ENCODE measurements around the gene ZNF451.

ZNF451 gene

DNA sequence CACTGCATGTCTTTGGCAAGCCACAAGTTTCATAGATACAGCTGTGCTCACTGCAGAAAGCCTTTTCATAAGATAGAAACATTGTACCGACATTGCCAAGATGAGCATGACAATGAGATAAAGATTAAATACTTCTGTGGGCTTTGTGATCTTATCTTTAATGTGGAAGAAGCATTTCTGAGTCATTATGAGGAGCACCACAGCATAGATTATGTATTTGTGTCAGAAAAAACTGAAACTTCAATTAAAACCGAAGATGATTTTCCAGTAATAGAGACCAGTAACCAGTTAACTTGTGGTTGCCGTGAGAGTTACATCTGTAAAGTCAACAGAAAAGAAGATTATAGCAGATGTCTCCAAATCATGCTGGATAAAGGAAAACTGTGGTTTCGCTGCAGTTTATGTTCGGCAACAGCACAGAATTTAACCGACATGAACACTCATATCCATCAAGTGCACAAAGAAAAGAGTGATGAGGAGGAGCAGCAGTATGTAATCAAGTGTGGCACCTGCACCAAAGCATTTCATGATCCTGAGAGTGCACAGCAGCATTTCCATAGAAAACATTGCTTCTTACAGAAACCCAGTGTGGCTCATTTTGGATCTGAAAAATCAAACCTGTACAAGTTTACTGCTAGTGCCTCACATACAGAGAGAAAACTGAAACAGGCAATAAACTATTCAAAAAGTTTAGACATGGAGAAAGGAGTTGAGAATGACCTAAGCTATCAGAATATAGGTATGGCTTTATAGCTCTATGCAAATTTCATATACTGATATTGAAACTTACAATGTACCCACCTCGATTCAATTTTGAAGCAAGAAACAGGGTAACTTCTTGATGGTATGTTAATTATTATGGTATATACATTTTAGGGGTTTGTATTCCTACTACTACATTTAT, 58.2 kb downstream of the ZNF451 start:
- no peak for DNase-seq

DNA sequence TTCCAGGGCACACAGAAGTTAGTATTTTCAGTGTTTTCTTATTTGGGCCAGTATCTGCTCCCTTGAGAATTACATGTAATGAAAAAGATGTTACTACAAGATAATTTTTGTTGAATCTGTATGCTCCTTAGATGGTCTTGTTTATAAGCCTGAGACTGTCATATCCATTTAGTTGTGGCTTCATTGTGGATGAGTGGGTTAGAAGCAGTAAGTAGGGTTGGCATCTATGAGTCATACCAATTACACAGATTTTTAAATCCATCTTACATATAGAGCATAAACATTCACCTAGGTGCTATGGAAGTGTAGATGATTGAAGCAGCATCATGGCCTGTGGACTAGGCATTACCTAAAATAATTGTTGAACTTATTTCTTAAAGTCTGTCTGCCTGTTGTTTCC, 68.7 kb downstream of the ZNF451 start:
- peak; percentile 48 for DNase-seq

DNA sequence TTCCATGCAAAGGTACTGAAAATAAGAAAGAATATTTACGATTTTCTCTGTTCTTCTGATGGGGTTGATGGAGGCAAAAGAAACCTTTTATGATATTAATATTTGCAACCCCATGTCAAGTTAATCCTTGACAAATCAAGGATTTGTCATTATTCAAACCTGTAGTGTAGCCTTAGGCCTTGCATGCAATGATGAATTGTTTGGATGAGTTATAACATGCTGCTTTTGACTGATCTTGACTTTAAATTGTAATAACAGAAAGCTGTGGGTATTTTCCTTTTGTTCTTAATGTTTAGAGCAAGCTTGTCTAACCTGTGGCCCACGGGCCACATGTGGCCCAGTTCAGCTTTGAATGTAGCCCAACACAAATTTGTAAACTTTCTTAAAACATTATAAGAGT, 69.1 kb downstream of the ZNF451 start:
- DNase-seq: no peak

DNA sequence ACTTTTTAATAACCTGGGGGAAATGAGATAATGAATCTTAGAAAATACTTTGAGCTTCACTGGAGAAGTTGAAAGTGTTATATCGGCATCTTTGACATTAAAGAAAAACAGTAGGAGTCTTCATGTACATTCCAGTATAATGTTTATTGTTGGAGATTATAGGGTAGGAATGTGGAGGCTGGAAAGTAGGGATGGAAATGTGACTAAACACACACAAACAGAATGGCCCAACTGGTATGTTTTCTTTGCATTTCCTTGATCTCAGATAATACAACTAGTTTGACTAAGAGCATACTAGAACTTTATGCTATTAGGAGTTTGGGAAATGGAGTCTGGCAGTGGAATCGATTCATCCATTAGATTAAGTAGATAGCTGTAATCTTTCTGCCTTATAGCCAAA, 72.0 kb downstream of the ZNF451 start:
- peak; percentile 84 for DNase-seq

DNA sequence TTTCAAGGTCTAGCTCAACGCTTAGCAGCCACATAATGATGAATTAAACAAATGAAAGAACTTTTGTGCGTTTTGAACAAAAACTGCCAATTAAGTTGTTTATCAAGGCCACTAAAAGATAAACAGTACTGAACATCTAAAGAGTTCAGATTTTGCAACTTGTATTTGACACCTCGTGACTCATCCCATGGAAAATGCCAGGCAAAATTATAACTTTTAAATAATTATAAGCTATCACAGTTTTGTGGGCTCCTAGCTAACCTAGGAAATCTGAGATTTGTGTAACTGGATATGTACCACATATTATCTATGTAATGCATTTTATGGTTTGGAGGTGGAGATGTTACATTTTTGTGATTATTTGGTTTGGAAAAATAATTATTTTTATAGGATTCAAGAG, 72.5 kb downstream of the ZNF451 start:
- no peak for DNase-seq

DNA sequence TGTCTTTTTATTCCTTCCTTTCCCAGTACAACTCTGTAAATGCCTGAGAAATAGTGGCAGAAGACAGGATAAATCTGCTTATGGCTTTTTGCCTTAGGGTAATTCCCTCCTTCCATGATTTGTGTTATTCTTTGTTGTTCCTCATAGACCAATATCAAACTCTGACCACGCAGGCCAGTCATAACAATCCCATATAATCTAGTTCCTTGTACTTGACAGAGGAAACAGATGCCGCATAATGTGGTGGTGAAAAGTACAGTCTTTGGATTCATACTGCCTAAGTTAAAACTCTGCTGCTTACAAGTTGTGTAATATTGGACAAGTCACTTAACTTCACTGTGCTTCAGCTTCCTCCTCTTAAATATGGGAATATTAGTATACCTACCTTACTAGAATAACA, 74.0 kb downstream of the ZNF451 start:
- DNase-seq: no peak

DNA sequence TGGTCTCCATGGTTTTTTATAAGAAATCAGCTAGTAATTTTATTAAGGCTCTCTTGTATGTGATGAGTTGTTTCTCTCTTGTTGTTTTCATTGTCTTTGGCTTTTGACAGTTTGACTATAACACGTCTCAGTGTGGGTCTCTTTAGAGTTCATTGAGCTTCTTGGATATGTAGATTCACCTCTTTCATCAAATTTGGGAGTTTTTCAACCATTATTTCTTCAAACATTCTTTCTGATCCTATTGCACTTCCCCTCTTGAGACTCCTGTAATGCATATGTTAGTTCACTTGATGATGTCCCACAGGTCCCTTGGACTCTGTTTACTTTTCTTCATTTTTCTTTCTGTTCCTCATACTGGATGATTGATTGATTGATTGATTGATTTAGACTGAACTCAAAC, 75.1 kb downstream of the ZNF451 start:
- no peak for DNase-seq

DNA sequence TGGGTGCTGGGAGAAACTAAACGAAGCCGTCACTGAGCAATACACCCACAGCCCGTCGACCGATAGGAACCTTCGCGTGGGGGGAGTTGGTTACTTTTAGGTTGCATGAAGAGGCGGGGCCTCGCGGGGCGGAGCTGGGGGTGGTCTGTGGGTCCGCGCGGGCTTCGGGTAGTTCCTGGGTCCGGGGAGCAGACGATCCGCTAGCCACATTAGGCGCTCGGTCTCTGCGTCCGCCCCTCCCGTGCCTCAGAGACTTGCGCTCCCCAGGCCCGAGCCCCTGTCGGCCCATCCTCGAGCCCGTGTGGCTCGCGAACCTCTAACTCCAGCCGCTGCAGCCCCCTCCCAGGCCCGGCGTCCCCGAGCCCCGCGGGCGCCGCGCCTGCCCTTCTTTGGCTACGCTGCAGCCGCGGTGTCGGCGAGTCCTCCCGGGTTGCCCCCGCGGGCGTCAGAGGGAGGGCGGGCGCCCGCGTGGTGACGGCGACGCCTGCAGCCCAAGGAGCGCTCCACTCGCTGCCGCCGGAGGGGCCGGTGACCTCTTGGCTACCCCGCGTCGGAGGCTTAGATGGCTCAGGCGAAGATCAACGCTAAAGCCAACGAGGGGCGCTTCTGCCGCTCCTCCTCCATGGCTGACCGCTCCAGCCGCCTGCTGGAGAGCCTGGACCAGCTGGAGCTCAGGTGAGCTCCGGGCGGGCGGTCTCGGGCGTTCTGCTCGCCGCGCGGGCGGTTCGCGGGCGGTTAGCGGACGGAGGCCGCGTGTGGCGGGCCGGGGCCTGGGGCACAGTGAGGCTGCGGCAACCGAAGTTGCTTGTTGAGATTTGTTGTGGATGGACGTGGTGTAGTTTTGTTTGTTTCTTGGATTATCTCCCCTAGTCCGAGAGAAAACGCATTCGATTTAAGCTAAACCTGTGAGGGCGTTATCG, 82.4 kb downstream of the ZNF451 start, which contains the start of gene BAG2:
Gene BAG2, plus strand, starts transcription at position 191 of the 920 bp plus-strand sequence. Its CDS starts 372 bp downstream, at position 563.
- DNase-seq: peak; percentile 90

DNA sequence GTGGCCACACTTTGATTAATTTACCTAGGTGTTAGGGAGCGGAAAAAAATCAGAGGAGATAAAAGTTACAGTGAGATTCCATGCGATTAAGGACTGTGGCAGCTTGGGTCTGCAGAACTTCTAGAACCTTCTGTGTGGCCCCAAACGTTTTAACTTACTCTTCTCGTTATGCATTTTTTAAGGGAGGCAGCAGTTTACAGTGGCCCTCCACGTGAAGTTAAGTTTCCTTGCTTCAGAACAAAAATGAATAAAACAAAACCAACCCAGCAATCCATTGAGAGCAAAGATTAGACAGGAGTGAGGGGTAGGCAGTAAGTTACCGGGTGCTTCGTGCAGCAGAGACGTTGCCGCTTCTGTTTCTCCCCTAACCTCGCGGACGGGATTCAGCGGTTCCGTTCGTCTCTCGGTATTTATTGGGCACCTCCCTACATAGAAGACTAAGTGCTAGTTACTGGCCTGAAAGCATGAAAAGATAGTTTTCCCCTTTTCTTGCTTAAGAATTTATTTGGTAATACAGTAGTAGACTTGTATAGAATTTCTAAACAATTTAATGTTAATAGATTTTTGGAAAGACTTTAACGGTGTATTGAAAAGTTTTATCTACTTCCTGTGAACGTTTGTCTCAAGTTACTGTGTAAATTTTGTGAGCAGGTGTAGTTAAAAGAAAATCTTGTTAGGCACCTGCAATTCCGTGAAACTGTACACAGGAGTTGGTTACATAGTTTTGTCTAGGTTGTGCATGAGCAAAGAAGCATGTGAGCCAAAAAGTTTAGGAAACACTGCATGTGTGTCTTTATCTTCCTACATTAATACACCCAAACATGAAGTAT, 83.3 kb downstream of the ZNF451 start:
- DNase-seq: peak; percentile 30

DNA sequence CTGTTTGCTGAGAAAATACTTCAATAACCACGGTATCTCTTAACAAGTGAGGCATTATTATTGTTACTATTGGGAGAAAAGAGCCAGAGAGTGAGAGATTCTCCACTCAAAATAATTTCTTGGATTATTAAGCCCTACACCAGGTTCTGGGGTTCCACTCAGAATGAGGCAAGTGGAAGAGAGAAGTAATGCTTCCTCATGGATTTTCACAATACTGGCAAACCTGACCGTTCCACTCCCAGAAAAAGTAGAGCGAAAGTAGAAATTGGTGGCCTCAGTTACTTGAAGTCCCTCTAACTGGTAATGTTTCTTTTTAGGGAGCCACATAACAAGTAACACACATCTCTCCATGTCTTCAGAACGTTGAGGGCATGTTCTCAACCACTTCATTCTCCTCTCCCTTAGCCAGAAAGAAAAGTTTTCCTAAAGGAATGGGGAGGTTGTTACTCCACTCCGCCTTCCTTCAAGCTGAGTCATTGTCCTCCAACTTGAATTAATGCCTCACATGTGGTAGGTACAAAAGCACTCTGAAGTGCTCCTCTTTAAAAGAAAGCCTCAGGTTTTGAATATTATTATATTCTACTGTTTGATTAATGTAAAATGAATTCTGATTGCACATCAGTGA, 84.0 kb downstream of the ZNF451 start:
- peak; percentile 87 for DNase-seq

DNA sequence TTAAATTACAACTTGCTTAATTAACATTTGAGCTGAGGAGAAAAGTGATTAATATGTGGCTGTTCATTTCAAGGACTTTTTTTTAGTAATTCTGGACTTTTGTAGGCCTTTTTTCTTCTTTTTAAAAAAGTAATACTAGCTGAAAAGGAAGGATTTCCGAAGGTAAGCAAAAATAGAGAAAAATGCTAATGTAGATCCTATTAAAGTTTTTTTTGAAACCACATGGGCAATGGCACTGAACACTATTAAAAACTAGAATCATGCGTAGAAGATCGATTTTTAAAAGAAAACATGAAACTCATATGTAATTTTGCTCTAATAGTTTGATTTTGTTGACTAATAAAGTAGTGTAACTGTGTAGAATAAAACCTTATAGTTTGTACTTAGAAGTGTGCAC, 84.5 kb downstream of the ZNF451 start:
- no peak for DNase-seq

DNA sequence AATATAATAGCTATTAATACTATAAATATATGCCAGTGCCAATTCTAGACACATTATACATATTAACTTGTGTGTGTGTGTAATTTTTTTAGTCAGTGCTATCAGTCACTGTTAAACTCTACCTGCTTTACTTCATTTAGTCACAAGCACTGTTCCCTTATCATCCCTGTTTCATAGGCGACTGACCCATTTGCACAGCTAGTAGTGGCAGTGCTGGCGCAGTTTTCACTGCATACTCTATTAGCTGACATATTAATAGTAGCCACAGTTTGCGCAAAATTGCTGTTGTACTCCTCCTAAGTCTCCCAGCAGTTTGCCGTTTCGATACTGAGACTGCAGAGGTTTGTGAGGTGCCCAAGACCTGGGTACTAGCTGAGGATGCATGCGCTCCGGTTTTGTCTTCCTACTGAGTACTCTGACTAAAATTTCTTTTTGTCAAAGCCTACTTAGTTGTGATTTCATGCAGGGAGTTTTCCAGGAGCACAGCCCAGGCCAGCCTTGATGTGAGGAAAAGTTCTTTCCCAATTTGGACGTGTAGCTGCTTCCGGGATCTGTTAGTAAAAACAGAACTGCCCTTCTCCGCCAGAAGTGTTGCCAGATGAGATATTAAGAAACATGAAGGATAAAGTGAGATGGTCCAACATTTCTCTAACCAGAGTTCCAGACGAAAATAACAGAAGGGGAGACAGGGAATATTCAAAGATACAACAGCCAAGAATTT, 87.7 kb downstream of the ZNF451 start:
- no peak for DNase-seq

DNA sequence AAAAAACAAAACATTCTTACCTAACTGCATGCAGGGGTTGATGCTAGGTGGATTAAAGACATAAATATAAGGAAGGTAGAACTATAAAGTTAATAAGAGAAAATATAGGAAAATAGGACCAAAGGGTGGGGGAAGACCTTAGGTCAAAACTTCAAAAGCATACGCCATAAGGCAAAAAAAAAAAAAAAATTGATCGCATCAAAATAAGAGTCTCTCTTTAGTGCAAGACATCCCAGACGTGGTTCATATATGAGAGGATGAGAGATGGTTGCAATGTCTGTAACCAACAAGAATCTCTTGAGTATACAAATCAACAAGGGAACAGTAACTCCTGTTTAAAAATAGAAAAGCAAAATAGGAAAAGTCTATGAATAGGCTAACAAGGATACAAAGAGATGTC, 90.6 kb downstream of the ZNF451 start:
- no peak for DNase-seq

DNA sequence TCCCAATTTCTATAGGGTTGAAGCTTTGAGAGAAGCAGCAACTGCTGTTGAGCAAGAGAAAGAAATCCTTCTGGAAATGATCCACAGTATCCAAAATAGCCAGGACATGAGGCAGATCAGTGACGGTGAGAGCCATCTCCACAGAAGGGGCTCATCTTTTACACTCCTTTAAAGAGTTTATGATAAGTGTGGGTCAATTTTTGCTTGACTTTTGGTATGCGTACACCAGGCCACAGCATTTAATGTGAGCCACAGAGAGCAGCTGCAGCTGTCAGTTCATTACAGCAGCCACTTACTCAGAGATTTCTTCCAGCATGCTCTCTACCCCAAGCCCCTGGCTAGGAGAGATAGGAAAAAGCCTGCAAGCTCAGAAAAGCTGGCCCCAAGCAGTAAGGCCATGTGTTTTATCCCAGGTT, 92.0 kb downstream of the ZNF451 start:
- no peak for DNase-seq

DNA sequence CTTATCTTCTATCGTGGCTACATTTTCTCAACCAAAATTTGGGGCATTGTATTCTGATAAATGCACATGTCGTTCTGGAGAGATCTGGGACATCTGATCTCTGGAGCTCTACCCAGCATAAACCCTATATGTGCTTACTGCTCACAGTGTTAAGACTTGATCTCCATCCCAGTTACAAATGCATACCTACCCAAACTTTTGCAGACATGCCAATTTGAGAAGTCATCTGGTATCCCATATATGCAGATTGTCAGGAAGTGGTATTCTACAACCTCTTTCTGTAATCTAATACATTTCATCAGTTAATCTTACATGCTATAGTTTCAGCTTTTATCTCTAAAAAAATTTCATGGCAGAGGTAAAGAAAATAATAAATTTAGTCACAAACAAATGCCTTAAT, 93.3 kb downstream of the ZNF451 start:
- peak; percentile 49 for DNase-seq

DNA sequence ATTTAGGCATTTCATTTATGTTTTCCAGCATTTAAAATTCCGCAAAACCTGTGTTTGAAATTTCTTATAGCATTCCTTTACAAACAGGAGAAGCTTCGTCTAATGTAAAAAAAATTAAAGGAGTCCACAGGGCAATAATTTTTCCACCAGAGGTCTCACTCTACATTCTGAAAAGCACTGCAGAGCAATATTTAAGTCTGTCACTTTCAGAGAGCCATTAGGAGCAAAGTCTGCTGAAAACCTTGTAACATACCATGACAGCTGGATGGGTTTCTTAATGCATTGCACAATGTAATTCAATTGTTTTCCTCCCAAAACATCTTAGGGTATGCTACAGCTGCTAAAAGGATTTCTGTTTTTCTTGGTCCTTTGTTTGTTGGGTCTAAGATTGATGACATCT, 100.2 kb downstream of the ZNF451 start:
- peak; percentile 48 for DNase-seq

DNA sequence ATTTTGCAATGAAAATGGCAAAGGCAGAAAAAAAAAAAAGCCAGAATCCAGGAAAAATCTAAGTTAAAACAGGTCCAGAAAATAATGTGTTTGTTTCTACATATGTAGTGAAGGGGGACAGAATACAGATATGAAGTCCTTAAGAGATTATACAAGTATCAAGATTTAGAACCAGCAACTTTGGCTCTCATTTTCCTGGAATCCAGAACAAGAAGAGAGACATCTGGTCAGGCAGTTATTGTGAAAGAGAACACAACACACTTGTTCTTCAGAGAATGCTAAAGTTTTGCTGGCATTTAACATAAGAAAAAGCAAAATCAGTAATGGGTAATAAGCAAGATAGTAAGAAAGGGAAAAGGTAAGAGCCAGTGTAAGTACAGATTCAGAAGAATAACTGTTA, 103.2 kb downstream of the ZNF451 start:
- no peak for DNase-seq

DNA sequence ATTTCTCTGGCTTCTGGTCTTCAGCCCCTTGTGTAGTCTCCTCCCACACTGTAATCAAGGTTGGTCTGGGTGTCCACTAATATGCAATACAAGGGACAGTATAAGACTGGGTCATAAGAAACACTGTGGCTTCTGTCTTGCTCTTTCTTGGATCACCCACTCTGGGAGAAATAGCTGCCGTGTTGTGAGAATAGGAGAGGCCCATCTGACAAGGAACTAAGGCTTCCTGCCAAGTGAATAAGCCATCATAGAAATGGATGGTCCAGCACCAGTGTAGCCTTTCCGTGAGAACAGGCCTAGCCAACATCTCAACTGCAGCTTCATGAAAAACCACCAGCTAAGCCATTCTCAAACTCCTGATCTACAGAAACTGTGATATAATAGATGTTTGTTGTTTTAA, 105.5 kb downstream of the ZNF451 start:
- DNase-seq: no peak

DNA sequence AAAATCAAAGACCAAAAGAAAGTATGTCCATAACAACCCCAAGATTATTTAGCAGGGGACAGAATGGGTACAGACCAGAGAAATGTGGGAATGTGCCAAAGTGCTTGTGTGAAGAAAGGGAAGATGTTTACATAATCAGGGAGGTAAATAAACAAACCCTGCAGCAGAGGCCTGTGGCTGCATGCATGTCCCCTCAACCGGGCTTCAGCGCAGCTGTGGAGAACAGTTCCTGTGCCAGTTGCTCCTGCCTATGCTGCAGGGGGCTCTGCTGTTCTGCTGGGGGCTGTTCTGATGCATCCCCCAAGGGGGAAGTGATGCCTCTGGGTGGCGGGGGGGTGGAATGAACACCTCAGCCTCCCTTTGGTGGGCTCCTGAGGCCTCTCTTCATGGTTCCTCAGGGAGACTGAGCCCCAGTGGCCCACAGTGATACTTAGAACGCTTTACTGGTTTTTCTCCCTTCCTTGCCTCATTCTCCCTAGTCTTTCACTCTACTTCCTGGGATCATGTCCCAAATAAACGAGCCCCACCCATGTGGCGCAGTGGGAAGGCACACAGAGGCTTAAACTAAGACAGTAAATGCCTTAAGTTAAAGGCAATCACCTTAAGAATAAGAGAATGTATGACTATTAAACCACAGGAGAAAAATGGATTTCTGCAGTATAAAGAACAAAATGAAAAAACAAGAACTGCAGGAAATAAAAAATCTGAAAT, 109.1 kb downstream of the ZNF451 start:
- DNase-seq: peak; percentile 37

DNA sequence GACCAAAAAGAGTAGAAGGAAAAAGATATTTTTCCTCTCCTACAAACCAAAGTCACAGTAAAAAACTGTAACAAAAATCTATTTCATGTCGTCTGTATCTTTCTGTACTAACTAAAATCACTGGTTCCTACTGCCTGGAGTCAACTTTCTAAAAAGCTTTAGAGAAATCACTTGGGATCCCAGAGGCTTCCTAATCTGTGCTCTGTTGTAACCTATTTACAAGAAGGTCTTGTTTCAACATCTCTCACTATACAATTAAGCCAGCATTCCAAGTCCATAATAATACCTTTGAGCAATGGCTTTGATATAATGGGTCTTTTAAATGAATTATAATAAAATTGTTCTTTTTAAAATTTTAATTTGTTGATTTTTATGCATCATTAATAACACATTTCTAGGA, 111.7 kb downstream of the ZNF451 start:
- DNase-seq: no peak
